Adrenal gland (tissue), 12 donors: ENCODE measurements around the gene SDK1. TPM values are rescaled to one million over a fixed set of nuclear protein-coding genes. Genes with fewer than 3 reads are reported as not detected.

Experiments used
- DNase-seq, 7 donors: peaks; one replicate each; pipeline ENCODE4 v3.0.0-alpha.2; 2019 to 2020
- H3K27ac ChIP-seq, 5 donors: fragments of 200-600 bp; sonication (generic) in 4 of 5; 1 replicate in 3 of 5; 2 replicates in 2 of 5; pipeline versions ENCODE4 v1.5.1 to v1.8.0; 2016 to 2020; ENCODE audit warnings: mild to moderate bottlenecking in 1 of 5
- H3K27me3 ChIP-seq: fragments of 200-600 bp; 2 replicates; pipeline ENCODE4 v1.8.0; 2021
- H3K36me3 ChIP-seq, 2 donors: fragments of 200-600 bp; replicated peaks in 1 of 2; 1 replicate in 1 of 2; 2 replicates in 1 of 2; pipeline versions ENCODE4 v1.5.1 to v1.8.0; 2018 to 2022
- H3K4me1 ChIP-seq, 2 donors: fragments of 200-600 bp; replicated peaks in 1 of 2; 1 replicate in 1 of 2; 2 replicates in 1 of 2; pipeline versions ENCODE4 v1.5.1 to v1.8.0; 2018 to 2021
- H3K4me3 ChIP-seq, 4 donors: fragments of 200-600 bp; sonication (generic) in 3 of 4; one replicate each; pipeline ENCODE4 v1.5.1; 2016 to 2018
- H3K9me3 ChIP-seq, 3 donors: fragments of 200-600 bp; sonication (generic) in 1 of 3; replicated peaks in 1 of 3; 1 replicate in 2 of 3; 2 replicates in 1 of 3; pipeline versions ENCODE4 v1.5.1 to v1.8.0; 2016 to 2021
- CTCF ChIP-seq, 6 experiments: fragments of 450-650 bp in 4 of 6; fragments of 200-600 bp in 2 of 6; sonication (generic) in 1 of 6; IDR thresholded peaks; 1 replicate in 5 of 6; 2 replicates in 1 of 6; pipeline versions ENCODE4 v1.5.1 to v1.8.0; 2016 to 2021; ENCODE audit warnings: antibody characterized with exemption in 6 of 6, mild to moderate bottlenecking in 2 of 6, moderate library complexity in 1 of 6
- POLR2A ChIP-seq, 2 donors: fragments of 450-650 bp; IDR thresholded peaks; one replicate each; pipeline ENCODE4 v1.6.1; 2017; ENCODE audit warnings: antibody characterized with exemption in 2 of 2, mild to moderate bottlenecking in 2 of 2, moderate library complexity in 1 of 2
- WGBS, 4 donors: extraction: QIAGEN DNeasy Blood & Tissue Kit in 2 of 4; methylation state at CpG; one replicate each; pipeline versions ENCODE4 v1.1.5 to v1.1.7; 2013 to 2017; 5-methylcytosine and 5-hydroxymethylcytosine counted together
- intact Hi-C, 2 donors: fragments of 100-400 bp; cut with DNase I; formaldehyde crosslinking; loops; one replicate each; pipeline versions ENCODE4 v1.14.1 to v1.15.0; 2022 to 2023
- polyA plus RNA-seq, 3 donors: library from polyadenylated mRNA; stranded (reverse); fragments of 200-250 nt in 2 of 3; fragments of 350-450 nt in 1 of 3; fragmentation: Illumina TruSeq in 1 of 3; extraction: RNeasy Lipid Tissue Mini Kit (QIAGEN cat#74804) in 1 of 3; gene quantifications; one replicate each; pipeline ENCODE4 v1.2.3, GENCODE V29; 2013 to 2014
- total RNA-seq, 9 donors: library from RNA; depleted of rRNA in 4 of 9; stranded (reverse); fragments of >200 nt in 4 of 9; fragments of 120-200 nt in 1 of 9; fragmentation: NEBNext Ultra II Directional in 1 of 9; extraction: Animal tissue kit (Norgen Biotek cat#: 25700) in 1 of 9; gene quantifications; one replicate each; pipeline versions ENCODE4 v1.1.0 to v1.2.4, GENCODE V29; 2013 to 2023
- donor health status: healthy with polysubstance abuse.
- donor health status: Bipolar disorder and iron deficiency.
- donor health status: DM: yes; HTN: yes; CAD: no.
- donor health status: DM: no; HTN: no; CAD: no.
- donor health status: DM: no; HTN: no; CAD: no.
- donor health status: DM: yes; HTN: yes; CAD: no.

The SDK1 gene
- total and polyA plus RNA-seq, 12 donors, result 0.50 to 3.6 (median 1.5) TPM

GRCh38 chr7:3673524-3673923 lies 372.5 kb downstream of the SDK1 start:
- no peak overlapping the region for H3K27ac ChIP-seq
- H3K9me3 ChIP-seq, result no peaks in the 10 kb centered on the region
- H3K27me3 ChIP-seq, result no peaks in the 10 kb centered on the region
- H3K4me1 ChIP-seq, result no peaks in the 10 kb centered on the region
- TF ChIP-seq POLR2A (IDR thresholded peaks at IDR 0.05) (no peak), CTCF (IDR thresholded peaks at IDR 0.05) (peak in 3 of 6 experiments; percentile 13 to 25 (median 19))
- H3K36me3 ChIP-seq, result no peaks in the 10 kb centered on the region
- WGBS, 4 donors, result 61 to 71% (median 68%) methylated on average over 5 of the region's 5 CpGs
- DNase-seq, result peak in 4 of 7 donors; percentile 15 to 53 (median 30)
- intact Hi-C loops, result no loop called here
- no peak overlapping the region for H3K4me3 ChIP-seq

- H3K4me3 ChIP-seq, result no peak overlapping the region
- intact Hi-C loops, result no loop called here
- no peaks in the 10 kb centered on the region for H3K36me3 ChIP-seq
- no peaks in the 10 kb centered on the region for H3K4me1 ChIP-seq
- no peak for DNase-seq
- no peak overlapping the region for H3K27ac ChIP-seq
- no peaks in the 10 kb centered on the region for H3K27me3 ChIP-seq
- no peak for TF ChIP-seq CTCF (IDR thresholded peaks at IDR 0.05)
- TF ChIP-seq POLR2A (IDR thresholded peaks at IDR 0.05), result no peak
- WGBS, 4 donors, result 86 to 94% (median 88%) methylated on average over 4 of the region's 4 CpGs
- H3K9me3 ChIP-seq, result no peaks in the 10 kb centered on the region
Observed at GRCh38 chr7:3678314-3678810, 377.3 kb downstream of the SDK1 start.

GRCh38 chr7:3682028-3682710 lies 381.1 kb downstream of the SDK1 start:
- Histone ChIP-seq H3K4me1 (no peaks in the 10 kb centered on the region), H3K36me3 (no peaks in the 10 kb centered on the region), H3K9me3 (no peaks in the 10 kb centered on the region), H3K27me3 (no peaks in the 10 kb centered on the region), H3K27ac (no peak overlapping the region), H3K4me3 (no peak overlapping the region)
- WGBS, 4 donors, result 18 to 43% (median 29%) methylated on average over 4 to 10 of the region's 10 CpGs
- TF ChIP-seq CTCF (IDR thresholded peaks at IDR 0.05), result no peak
- intact Hi-C loops, result no loop called here
- peak; percentile 24 to 79 (median 37) for DNase-seq

GRCh38 chr7:3683546-3684539 lies 382.8 kb downstream of the SDK1 start:
- intact Hi-C loops, result no loop called here
- Histone ChIP-seq H3K4me3 (no peak overlapping the region), H3K9me3 (no peaks in the 10 kb centered on the region), H3K4me1 (no peaks in the 10 kb centered on the region), H3K27me3 (no peaks in the 10 kb centered on the region), H3K27ac (no peak overlapping the region), H3K36me3 (no peaks in the 10 kb centered on the region)
- no peak for DNase-seq
- 76 to 83% (median 80%) methylated on average over 9 to 12 of the region's 12 CpGs for WGBS, 4 donors
- TF ChIP-seq CTCF (IDR thresholded peaks at IDR 0.05), result no peak
- no peak for TF ChIP-seq POLR2A (IDR thresholded peaks at IDR 0.05)
